Trophoblast cell (in vitro differentiated cells and primary cell): Measurements from ENCODE around the gene NOP9.

Experiments used
- DNase-seq, 2 donors: peaks; one replicate each; pipeline ENCODE4 v3.0.0-alpha.2; 2016
- H2AFZ ChIP-seq: 2 replicates; pipeline ENCODE4 v1.6.1; 2013; ENCODE audit warnings: low read length, moderate library complexity, mild to moderate bottlenecking; ENCODE audit not compliant: insufficient read depth, poor library complexity
- H2AK5ac ChIP-seq: 2 replicates; pipeline ENCODE4 v1.6.1; 2013; ENCODE audit warnings: mild to moderate bottlenecking, low read length
- H2BK120ac ChIP-seq: 2 replicates; pipeline ENCODE4 v1.6.1; 2013; ENCODE audit warnings: low read length, mild to moderate bottlenecking, moderate library complexity; ENCODE audit not compliant: insufficient read depth, poor library complexity
- H2BK12ac ChIP-seq: 2 replicates; pipeline ENCODE4 v1.6.1; 2013; ENCODE audit warnings: mild to moderate bottlenecking, low read length, moderate library complexity
- H2BK5ac ChIP-seq: 2 replicates; pipeline ENCODE4 v1.6.1; 2013; ENCODE audit warnings: low read length, low read depth, moderate library complexity, mild to moderate bottlenecking; ENCODE audit not compliant: poor library complexity
- H3K14ac ChIP-seq: 2 replicates; pipeline ENCODE4 v1.6.1; 2013; ENCODE audit warnings: mild to moderate bottlenecking, low read length
- H3K18ac ChIP-seq: 2 replicates; pipeline ENCODE4 v1.6.1; 2013; ENCODE audit warnings: mild to moderate bottlenecking, low read length
- H3K23ac ChIP-seq: 2 replicates; pipeline ENCODE4 v1.6.1; 2013; ENCODE audit warnings: low read length
- H3K27ac ChIP-seq: 2 replicates; pipeline ENCODE4 v1.5.1; 2013; ENCODE audit warnings: low read depth, mild to moderate bottlenecking, inconsistent platforms, low read length, moderate library complexity
- H3K27me3 ChIP-seq: 2 replicates; pipeline ENCODE4 v1.6.1; 2013; ENCODE audit warnings: inconsistent platforms, mild to moderate bottlenecking, low read length, moderate library complexity; ENCODE audit not compliant: insufficient read depth
- H3K36me3 ChIP-seq, 2 experiments: 1 replicate in 1 of 2; 2 replicates in 1 of 2; pipeline ENCODE4 v1.6.1; 2013; ENCODE audit warnings: low read length in 2 of 2, mild to moderate bottlenecking in 2 of 2, moderate library complexity in 1 of 2; ENCODE audit not compliant: insufficient read depth in 2 of 2, control insufficient read depth in 1 of 2
- H3K4ac ChIP-seq: 2 replicates; pipeline ENCODE4 v1.6.1; 2013; ENCODE audit warnings: low read depth, mild to moderate bottlenecking, low read length, moderate library complexity
- H3K4me1 ChIP-seq, 2 experiments: 1 replicate in 1 of 2; 2 replicates in 1 of 2; pipeline ENCODE4 v1.6.1; 2013; ENCODE audit warnings: low read length in 2 of 2, mild to moderate bottlenecking in 2 of 2, moderate library complexity in 1 of 2; ENCODE audit not compliant: insufficient read depth in 2 of 2, control insufficient read depth in 1 of 2
- H3K4me2 ChIP-seq: 2 replicates; pipeline ENCODE4 v1.6.1; 2013; ENCODE audit warnings: inconsistent platforms, mild to moderate bottlenecking, low read length, moderate library complexity
- H3K4me3 ChIP-seq: 2 replicates; pipeline ENCODE4 v1.5.1; 2013; ENCODE audit warnings: mild to moderate bottlenecking, low read depth, low read length, inconsistent platforms
- H3K79me1 ChIP-seq: one replicate; pipeline ENCODE4 v1.6.1; 2013; ENCODE audit warnings: low read length
- H3K79me2 ChIP-seq: 2 replicates; pipeline ENCODE4 v1.6.1; 2013; ENCODE audit warnings: low read length, mild to moderate bottlenecking; ENCODE audit not compliant: control insufficient read depth, insufficient read depth, poor library complexity
- H3K9ac ChIP-seq: 2 replicates; pipeline ENCODE4 v1.6.1; 2013; ENCODE audit warnings: mild to moderate bottlenecking, low read length
- H3K9me3 ChIP-seq: 2 replicates; pipeline ENCODE4 v1.6.1; 2013; ENCODE audit warnings: low read depth, mild to moderate bottlenecking, control low read depth, inconsistent platforms, low read length; ENCODE audit not compliant: insufficient read depth
- H4K12ac ChIP-seq: 2 replicates; pipeline ENCODE4 v1.6.1; 2013; ENCODE audit warnings: low read depth, mild to moderate bottlenecking, low read length, moderate library complexity
- H4K8ac ChIP-seq: 2 replicates; pipeline ENCODE4 v1.6.1; 2013; ENCODE audit warnings: low read depth, mild to moderate bottlenecking, low read length, moderate library complexity
- H4K91ac ChIP-seq: one replicate; pipeline ENCODE4 v1.6.1; 2013; ENCODE audit warnings: low read depth, mild to moderate bottlenecking, low read length, moderate library complexity
- WGBS: extraction: QIAGEN DNeasy Blood & Tissue Kit; methylation state at CpG from one replicate; pipeline ENCODE4 v1.1.7; 2013; ENCODE audit warnings: missing lambda C conversion rate; ENCODE audit not compliant: insufficient read length, insufficient coverage; ENCODE audit errors: extremely low coverage; 5-methylcytosine and 5-hydroxymethylcytosine counted together

Gene NOP9

DNA sequence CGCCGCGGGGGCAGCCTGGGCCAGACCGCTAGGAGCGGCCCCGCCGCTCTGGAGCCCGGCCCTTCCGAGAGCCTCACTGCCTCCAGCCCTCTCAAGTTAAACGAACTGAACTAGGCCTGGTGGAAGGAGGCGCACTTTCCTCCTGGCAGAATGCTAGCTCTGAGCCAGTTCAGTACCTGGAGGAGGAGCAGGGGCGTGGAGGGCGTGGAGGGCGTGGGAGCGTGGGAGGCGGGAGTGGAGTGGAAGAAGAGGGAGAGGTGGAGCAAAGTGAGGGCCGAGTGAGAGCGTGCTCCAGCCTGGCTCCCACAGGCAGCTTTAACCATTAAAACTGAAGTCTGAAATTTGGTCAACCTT is 16.9 kb downstream of the NOP9 start:
- no peak overlapping the region for H2AK5ac ChIP-seq
- H3K27ac ChIP-seq, result no peak overlapping the region
- H3K79me2 ChIP-seq, result no peaks in the 10 kb centered on the region
- H2BK120ac ChIP-seq, result no peak overlapping the region
- H3K4me1 ChIP-seq, result peaks cover 1% of the 10 kb centered on the region in 2 experiments
- no peak overlapping the region for H2BK12ac ChIP-seq
- no peak overlapping the region for H3K9ac ChIP-seq
- H3K18ac ChIP-seq, result no peak overlapping the region
- no peak overlapping the region for H4K12ac ChIP-seq
- H3K23ac ChIP-seq, result no peak overlapping the region
- H3K4me2 ChIP-seq, result no peak overlapping the region
- no peak overlapping the region for H4K91ac ChIP-seq
- peaks cover 3 to 6% of the 10 kb centered on the region in 2 experiments for H3K36me3 ChIP-seq
- H2AFZ ChIP-seq, result no peak overlapping the region
- H3K79me1 ChIP-seq, result no peaks in the 10 kb centered on the region
- H2BK5ac ChIP-seq, result no peak overlapping the region
- no peak overlapping the region for H4K8ac ChIP-seq
- H3K4ac ChIP-seq, result no peak overlapping the region
- 100% methylated on average over 4 of the region's 18 CpGs for WGBS
- no peak for DNase-seq
- no peak overlapping the region for H3K4me3 ChIP-seq
- no peaks in the 10 kb centered on the region for H3K27me3 ChIP-seq
- H3K14ac ChIP-seq, result no peak overlapping the region
- no peaks in the 10 kb centered on the region for H3K9me3 ChIP-seq

DNA sequence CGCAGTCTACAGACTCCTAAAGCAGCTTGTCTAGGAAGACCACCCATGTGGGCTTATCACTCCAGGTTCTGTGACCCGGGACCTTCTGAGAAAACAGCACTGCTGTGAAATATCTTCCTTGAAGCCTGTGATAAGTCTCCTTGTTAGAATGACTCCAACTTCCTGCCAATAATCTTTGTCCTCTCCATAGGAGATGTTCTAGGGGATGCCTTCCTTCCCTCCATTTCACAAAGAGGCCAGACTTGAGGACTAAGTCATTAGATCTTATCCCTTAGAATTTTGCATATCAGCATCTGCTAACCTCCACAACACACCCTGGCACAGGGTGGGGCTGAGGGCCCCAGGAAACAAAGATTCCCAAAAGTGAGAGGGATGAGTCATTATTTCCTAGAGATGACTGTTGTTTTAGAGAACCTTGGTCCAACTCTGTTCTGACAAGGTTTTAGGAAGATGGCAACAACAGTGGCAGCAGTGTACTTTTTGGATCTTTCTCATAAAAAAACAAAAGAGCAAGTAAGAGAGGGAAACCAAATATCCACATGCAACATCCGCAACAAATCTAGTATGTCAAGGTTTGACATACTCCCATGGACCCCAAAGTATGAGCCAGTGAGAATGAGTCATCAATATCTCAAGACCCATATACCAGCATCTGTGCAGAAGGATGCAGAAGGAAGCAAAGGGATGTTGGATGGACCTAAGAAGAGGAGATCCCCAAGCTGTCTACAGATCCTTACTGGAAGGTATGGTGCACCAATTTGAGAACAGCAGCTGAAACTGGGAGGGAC is 17.7 kb downstream of the NOP9 start:
- H3K4ac ChIP-seq, result no peak overlapping the region
- no CpG with 5 or more reads among the region's 3 CpGs for WGBS
- no peak overlapping the region for H4K12ac ChIP-seq
- no peak overlapping the region for H3K14ac ChIP-seq
- no peak overlapping the region for H2BK5ac ChIP-seq
- no peak overlapping the region for H4K91ac ChIP-seq
- no peak overlapping the region for H3K27ac ChIP-seq
- H3K4me1 ChIP-seq, result peaks cover 6 to 7% of the 10 kb centered on the region in 2 experiments
- peaks cover 2% of the 10 kb centered on the region for H3K79me1 ChIP-seq
- no peaks in the 10 kb centered on the region for H3K79me2 ChIP-seq
- H3K9ac ChIP-seq, result no peak overlapping the region
- no peak overlapping the region for H2BK120ac ChIP-seq
- H3K4me3 ChIP-seq, result no peak overlapping the region
- H2AK5ac ChIP-seq, result no peak overlapping the region
- no peak for DNase-seq
- no peak overlapping the region for H3K4me2 ChIP-seq
- no peak overlapping the region for H4K8ac ChIP-seq
- no peaks in the 10 kb centered on the region for H3K27me3 ChIP-seq
- no peak overlapping the region for H2BK12ac ChIP-seq
- H3K18ac ChIP-seq, result no peak overlapping the region
- no peak overlapping the region for H2AFZ ChIP-seq
- H3K36me3 ChIP-seq, result peaks cover 0 to 4% of the 10 kb centered on the region in 2 experiments
- H3K23ac ChIP-seq, result no peak overlapping the region
- H3K9me3 ChIP-seq, result no peaks in the 10 kb centered on the region

DNA sequence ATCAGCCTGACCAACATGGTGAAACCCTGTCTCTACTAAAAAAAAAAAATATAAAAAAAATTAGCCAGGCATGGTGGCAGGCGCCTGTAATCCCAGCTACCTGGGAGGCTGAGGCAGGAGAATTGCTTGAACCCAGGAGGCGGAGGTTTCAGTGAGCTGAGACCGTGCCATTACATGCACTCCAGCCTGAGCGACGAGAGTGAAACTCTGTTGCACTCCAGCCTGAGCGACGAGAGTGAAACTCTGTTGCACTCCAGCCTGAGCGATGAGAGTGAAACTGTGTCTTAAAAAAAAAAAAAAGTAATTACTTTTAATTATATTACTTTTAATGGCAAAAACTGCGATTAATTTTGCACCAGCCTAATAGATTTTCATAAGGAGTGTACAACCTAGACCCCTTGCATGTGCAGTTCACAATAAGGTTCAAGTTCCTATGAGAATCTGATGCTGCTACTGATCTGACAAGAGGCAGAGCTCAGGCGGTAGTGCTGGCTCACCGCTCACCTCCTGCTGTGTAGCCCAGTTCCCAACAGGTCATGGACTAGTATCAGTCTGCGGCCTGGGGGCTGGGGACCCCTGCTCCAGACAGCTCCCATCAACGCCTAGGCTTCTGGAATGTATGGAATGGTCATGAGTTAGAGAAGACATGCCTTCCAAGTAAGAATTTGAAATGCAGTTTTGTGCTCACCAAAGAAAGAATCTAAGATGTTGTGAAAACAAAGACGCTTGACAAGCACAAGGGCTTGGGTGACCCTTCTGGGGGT is 21.7 kb downstream of the NOP9 start:
- Histone ChIP-seq H4K91ac (no peak overlapping the region), H4K8ac (no peak overlapping the region), H2BK12ac (no peak overlapping the region), H2AFZ (no peak overlapping the region), H2BK5ac (no peak overlapping the region), H3K27ac (no peak overlapping the region), H3K79me2 (no peaks in the 10 kb centered on the region), H4K12ac (no peak overlapping the region), H3K4me3 (no peak overlapping the region), H2AK5ac (no peak overlapping the region), H3K36me3 (no peaks in the 10 kb centered on the region), H3K79me1 (peaks cover 2% of the 10 kb centered on the region), H3K27me3 (no peaks in the 10 kb centered on the region), H3K14ac (no peak overlapping the region), H3K4me2 (no peak overlapping the region), H3K9me3 (no peaks in the 10 kb centered on the region), H3K23ac (no peak overlapping the region), H3K4ac (no peak overlapping the region), H3K9ac (no peak overlapping the region), H3K4me1 (peaks cover 6 to 10% of the 10 kb centered on the region in 2 experiments), H2BK120ac (no peak overlapping the region), H3K18ac (no peak overlapping the region)
- DNase-seq, result no peak
- WGBS, result no CpG with 5 or more reads among the region's 14 CpGs

- Histone ChIP-seq H2BK12ac (no peak overlapping the region), H4K12ac (no peak overlapping the region), H3K9me3 (no peaks in the 10 kb centered on the region), H2AK5ac (no peak overlapping the region), H3K79me1 (peaks cover 2% of the 10 kb centered on the region), H3K27me3 (no peaks in the 10 kb centered on the region), H4K8ac (no peak overlapping the region), H2BK120ac (no peak overlapping the region), H2AFZ (no peak overlapping the region), H3K79me2 (no peaks in the 10 kb centered on the region), H3K4me2 (no peak overlapping the region), H3K4ac (no peak overlapping the region), H3K4me3 (no peak overlapping the region), H4K91ac (no peak overlapping the region), H3K27ac (no peak overlapping the region), H2BK5ac (no peak overlapping the region), H3K18ac (no peak overlapping the region), H3K23ac (no peak overlapping the region), H3K14ac (no peak overlapping the region), H3K36me3 (no peaks in the 10 kb centered on the region), H3K9ac (no peak overlapping the region), H3K4me1 (peaks cover 6 to 10% of the 10 kb centered on the region in 2 experiments)
- WGBS, result no CpG with 5 or more reads among the region's 10 CpGs
- DNase-seq, result no peak
Observed at GRCh38 chr14:24322672-24323071, 23.0 kb downstream of the NOP9 start.
